ENCODE results near the gene PRLHR. TPM values are rescaled to one million over a fixed set of nuclear protein-coding genes. Genes with fewer than 3 reads are reported as not detected.

Gene PRLHR
- total RNA-seq, 5 donors from 2014 or later (not counting 1 experiment from before 2014, with no cell fraction given), result not detected

- Mint-ChIP-seq H3K4me1 (no peaks in the 10 kb centered on the region), H3K9me3 (no peaks in the 10 kb centered on the region), H3K4me3 (no peak overlapping the region), H3K27me3 (peaks cover 3 to 4% of the 10 kb centered on the region in 2 donors), H3K36me3 (no peaks in the 10 kb centered on the region), H3K27ac (no peak overlapping the region)
- POLR2A ChIA-PET, result no interaction called here
- no peak overlapping the region for H3K4me3 ChIP-seq (ENCODE audit: control insufficient read depth in 1 of 2, extremely low read depth in 1 of 2, low read length in 1 of 2)
- H3K27ac ChIP-seq (ENCODE audit: low read length), result no peak overlapping the region
- WGBS (ENCODE audit: insufficient coverage), result 96% methylated on average over 3 of the region's 6 CpGs
- no peaks in the 10 kb centered on the region for H3K36me3 ChIP-seq (ENCODE audit: control insufficient read depth in 2 of 2, extremely low read depth in 1 of 2, insufficient read depth in 1 of 2, low read length in 1 of 2)
- no peak for DNase-seq
- no peak for ATAC-seq (replicated peaks in 1 of 4)
- peaks cover 0 to 6% of the 10 kb centered on the region in 2 experiments for H3K27me3 ChIP-seq (replicated peaks in 1 of 2; ENCODE audit: control insufficient read depth in 2 of 2, extremely low read depth in 1 of 2, insufficient read depth in 2 of 2, low read length in 1 of 2)
- H3K9me3 ChIP-seq, result no peaks in the 10 kb centered on the region
- CTCF ChIA-PET, result no interaction called here
- H3K4me1 ChIP-seq (ENCODE audit: control insufficient read depth in 1 of 2, extremely low read depth in 1 of 2, insufficient read depth in 2 of 2, low read length in 2 of 2), result no peaks in the 10 kb centered on the region
Measured at GRCh38 chr10:118584181-118584954, 11.1 kb downstream of the PRLHR start.

- ATAC-seq (replicated peaks in 1 of 4), result no peak
- Mint-ChIP-seq H3K27me3 (peaks cover 3% of the 10 kb centered on the region in 2 donors), H3K27ac (no peak overlapping the region), H3K36me3 (no peaks in the 10 kb centered on the region), H3K4me3 (no peak overlapping the region), H3K4me1 (no peaks in the 10 kb centered on the region), H3K9me3 (no peaks in the 10 kb centered on the region)
- no peaks in the 10 kb centered on the region for H3K36me3 ChIP-seq (ENCODE audit: control insufficient read depth in 2 of 2, extremely low read depth in 1 of 2, insufficient read depth in 1 of 2, low read length in 1 of 2)
- H3K9me3 ChIP-seq, result no peaks in the 10 kb centered on the region
- WGBS (ENCODE audit: insufficient coverage), result 92% methylated on average over 4 of the region's 5 CpGs
- no peak overlapping the region for H3K4me3 ChIP-seq (ENCODE audit: control insufficient read depth in 1 of 2, extremely low read depth in 1 of 2, low read length in 1 of 2)
- H3K27ac ChIP-seq (ENCODE audit: low read length), result no peak overlapping the region
- ChIA-PET POLR2A (no interaction called here), CTCF (interaction anchor here in 1 of 2 donors (0.6 kb wide), 1 partner anchor 134 kb away, joined by 3 read pairs; no protein-coding TSS in a partner anchor)
- no peak for DNase-seq
- H3K4me1 ChIP-seq (ENCODE audit: control insufficient read depth in 1 of 2, extremely low read depth in 1 of 2, insufficient read depth in 2 of 2, low read length in 2 of 2), result no peaks in the 10 kb centered on the region
- H3K27me3 ChIP-seq (replicated peaks in 1 of 2; ENCODE audit: control insufficient read depth in 2 of 2, extremely low read depth in 1 of 2, insufficient read depth in 2 of 2, low read length in 1 of 2), result peaks cover 0 to 6% of the 10 kb centered on the region in 2 experiments
Measured at GRCh38 chr10:118583611-118584010, 11.8 kb downstream of the PRLHR start.

- H3K27ac ChIP-seq (ENCODE audit: low read length), result no peak overlapping the region
- 94% methylated on average over 3 of the region's 3 CpGs for WGBS (ENCODE audit: insufficient coverage)
- Mint-ChIP-seq H3K36me3 (no peaks in the 10 kb centered on the region), H3K4me3 (no peak overlapping the region), H3K27ac (no peak overlapping the region), H3K4me1 (no peaks in the 10 kb centered on the region), H3K27me3 (peaks cover 3 to 4% of the 10 kb centered on the region in 2 donors), H3K9me3 (no peaks in the 10 kb centered on the region)
- no peaks in the 10 kb centered on the region for H3K4me1 ChIP-seq (ENCODE audit: control insufficient read depth in 1 of 2, extremely low read depth in 1 of 2, insufficient read depth in 2 of 2, low read length in 2 of 2)
- no peaks in the 10 kb centered on the region for H3K27me3 ChIP-seq (replicated peaks in 1 of 2; ENCODE audit: control insufficient read depth in 2 of 2, extremely low read depth in 1 of 2, insufficient read depth in 2 of 2, low read length in 1 of 2)
- no peaks in the 10 kb centered on the region for H3K36me3 ChIP-seq (ENCODE audit: control insufficient read depth in 2 of 2, extremely low read depth in 1 of 2, insufficient read depth in 1 of 2, low read length in 1 of 2)
- H3K9me3 ChIP-seq, result no peaks in the 10 kb centered on the region
- no peak overlapping the region for H3K4me3 ChIP-seq (ENCODE audit: control insufficient read depth in 1 of 2, extremely low read depth in 1 of 2, low read length in 1 of 2)
- POLR2A ChIA-PET, result no interaction called here
- no peak for ATAC-seq (replicated peaks in 1 of 4)
- DNase-seq, result no peak
- CTCF ChIA-PET, result no interaction called here
Measured at GRCh38 chr10:118582511-118582910, 12.9 kb downstream of the PRLHR start.

- no peak overlapping the region for H3K27ac Mint-ChIP-seq
- peaks cover 0 to 3% of the 10 kb centered on the region in 2 experiments for H3K27me3 ChIP-seq (replicated peaks in 1 of 2; ENCODE audit: control insufficient read depth in 2 of 2, extremely low read depth in 1 of 2, insufficient read depth in 2 of 2, low read length in 1 of 2)
- WGBS (ENCODE audit: insufficient coverage), result no CpG with 5 or more reads among the region's 4 CpGs
- peaks cover 1 to 3% of the 10 kb centered on the region in 2 donors for H3K27me3 Mint-ChIP-seq
- H3K4me1 ChIP-seq (ENCODE audit: control insufficient read depth in 1 of 2, extremely low read depth in 1 of 2, insufficient read depth in 2 of 2, low read length in 2 of 2), result no peaks in the 10 kb centered on the region
- no peaks in the 10 kb centered on the region for H3K36me3 ChIP-seq (ENCODE audit: control insufficient read depth in 2 of 2, extremely low read depth in 1 of 2, insufficient read depth in 1 of 2, low read length in 1 of 2)
- ATAC-seq (replicated peaks in 1 of 4) (no peak), DNase-seq (no peak)
- no peaks in the 10 kb centered on the region for H3K4me1 Mint-ChIP-seq
- no peak overlapping the region for H3K27ac ChIP-seq (ENCODE audit: low read length)
- H3K4me3 ChIP-seq (ENCODE audit: control insufficient read depth in 1 of 2, extremely low read depth in 1 of 2, low read length in 1 of 2), result no peak overlapping the region
- H3K36me3 Mint-ChIP-seq, result no peaks in the 10 kb centered on the region
- ChIA-PET CTCF (no interaction called here), POLR2A (no interaction called here)
- H3K9me3 Mint-ChIP-seq, result no peaks in the 10 kb centered on the region
- no peak overlapping the region for H3K4me3 Mint-ChIP-seq
- H3K9me3 ChIP-seq, result no peaks in the 10 kb centered on the region
Measured at GRCh38 chr10:118581340-118581739, 14.1 kb downstream of the PRLHR start.

GRCh38 chr10:118580702-118581101 is 14.7 kb downstream of the PRLHR start:
- H3K4me3 Mint-ChIP-seq, result no peak overlapping the region
- H3K4me1 Mint-ChIP-seq, result no peaks in the 10 kb centered on the region
- WGBS (ENCODE audit: insufficient coverage), result 85% methylated on average over 4 of the region's 8 CpGs
- Histone ChIP-seq H3K27ac (ENCODE audit: low read length) (no peak overlapping the region), H3K27me3 (replicated peaks in 1 of 2; ENCODE audit: control insufficient read depth in 2 of 2, extremely low read depth in 1 of 2, insufficient read depth in 2 of 2, low read length in 1 of 2) (peaks cover 0 to 3% of the 10 kb centered on the region in 2 experiments), H3K4me1 (ENCODE audit: control insufficient read depth in 1 of 2, extremely low read depth in 1 of 2, insufficient read depth in 2 of 2, low read length in 2 of 2) (no peaks in the 10 kb centered on the region), H3K9me3 (no peaks in the 10 kb centered on the region), H3K36me3 (ENCODE audit: control insufficient read depth in 2 of 2, extremely low read depth in 1 of 2, insufficient read depth in 1 of 2, low read length in 1 of 2) (no peaks in the 10 kb centered on the region), H3K4me3 (ENCODE audit: control insufficient read depth in 1 of 2, extremely low read depth in 1 of 2, low read length in 1 of 2) (no peak overlapping the region)
- CTCF ChIA-PET, result no interaction called here
- peaks cover 1 to 3% of the 10 kb centered on the region in 2 donors for H3K27me3 Mint-ChIP-seq
- no peaks in the 10 kb centered on the region for H3K36me3 Mint-ChIP-seq
- H3K9me3 Mint-ChIP-seq, result no peaks in the 10 kb centered on the region
- H3K27ac Mint-ChIP-seq, result no peak overlapping the region
- POLR2A ChIA-PET, result no interaction called here
- DNase-seq (no peak), ATAC-seq (replicated peaks in 1 of 4) (no peak)

GRCh38 chr10:118573512-118573911 is 21.9 kb downstream of the PRLHR start:
- no peak for ATAC-seq (replicated peaks in 1 of 4)
- H3K4me3 Mint-ChIP-seq, result no peak overlapping the region
- Histone ChIP-seq H3K27ac (ENCODE audit: low read length) (no peak overlapping the region), H3K27me3 (replicated peaks in 1 of 2; ENCODE audit: control insufficient read depth in 2 of 2, extremely low read depth in 1 of 2, insufficient read depth in 2 of 2, low read length in 1 of 2) (peaks cover 2 to 3% of the 10 kb centered on the region in 2 experiments), H3K4me3 (ENCODE audit: control insufficient read depth in 1 of 2, extremely low read depth in 1 of 2, low read length in 1 of 2) (no peak overlapping the region), H3K4me1 (ENCODE audit: control insufficient read depth in 1 of 2, extremely low read depth in 1 of 2, insufficient read depth in 2 of 2, low read length in 2 of 2) (peaks cover 0 to 7% of the 10 kb centered on the region in 2 experiments), H3K9me3 (no peaks in the 10 kb centered on the region), H3K36me3 (ENCODE audit: control insufficient read depth in 2 of 2, extremely low read depth in 1 of 2, insufficient read depth in 1 of 2, low read length in 1 of 2) (no peaks in the 10 kb centered on the region)
- ChIA-PET CTCF (interaction anchor here in 1 of 2 donors (2.4 kb wide), 1 partner anchor 148 kb away, joined by 7 read pairs; no protein-coding TSS in a partner anchor), POLR2A (interaction anchor here in 1 of 2 donors (0.5 kb wide), 1 partner anchor 19 kb away, joined by 5 read pairs; no protein-coding TSS in a partner anchor)
- no peak for DNase-seq
- H3K4me1 Mint-ChIP-seq, result peaks cover 5 to 8% (median 6%) of the 10 kb centered on the region in 3 donors
- H3K36me3 Mint-ChIP-seq, result no peaks in the 10 kb centered on the region
- no peak overlapping the region for H3K27ac Mint-ChIP-seq
- H3K9me3 Mint-ChIP-seq, result no peaks in the 10 kb centered on the region
- H3K27me3 Mint-ChIP-seq, result peaks cover 0 to under 1% of the 10 kb centered on the region in 2 donors
